Measurements from ENCODE around the gene CLEC4F. TPM values are rescaled to one million over a fixed set of nuclear protein-coding genes. Genes with fewer than 3 reads are reported as not detected.

Gene CLEC4F
- total and polyA plus RNA-seq, 2 of the 13 experiments (the other 11 are each of a cell fraction or from before 2014, with no cell fraction given): 0.12 to 0.13 TPM

GRCh38 chr2:70807102-70807827 lies 13.1 kb downstream of the CLEC4F start:
- in situ Hi-C loops (cut with HindIII; ENCODE audit: extremely low pct_ligation_motif_present, low pct_unique_long_range_greater_than_20kb): no loop called here
- 3% methylated on average over 6 of the region's 6 CpGs for WGBS (ENCODE audit: low lambda C conversion rate)
- no TSS peak for BruUV-seq (replicated peaks)
- peak overlapping the region; percentile 93 for H3K27ac ChIP-seq (ENCODE audit: extremely low read length, insufficient read depth, low read length)
- ATAC-seq (peak; percentile 73), DNase-seq (ENCODE audit: low spot score) (peak; percentile 98), FAIRE-seq (peak; percentile 89)
- peak overlapping the region; percentile 79 for H3K9ac ChIP-seq (ENCODE audit: insufficient read depth, low read depth, low read length)
- peak overlapping the region in 1 of 3 experiments; percentile 52; a peak in 1 of 6 replicates for H3K4me3 ChIP-seq (replicated peaks in 1 of 3; ENCODE audit: insufficient read depth in 1 of 3, low read depth in 2 of 3, low read length in 3 of 3)
- ChIA-PET POLR2A (interaction anchor here (1.0 to 2.4 kb wide), 3 partner anchors 9 to 95 kb away, joined by 3 to 7 read pairs (median 4); no protein-coding TSS in a partner anchor), CTCF (ENCODE audit: low intra/inter-chr PET ratio, low total read pairs) (interaction anchor here (0.7 kb wide), 1 partner anchor 57 kb away, joined by 3 read pairs; no protein-coding TSS in a partner anchor)
- H2AFZ ChIP-seq (ENCODE audit: low read length): no peak overlapping the region
- peaks cover 64% of the 10 kb centered on the region for H3K4me1 ChIP-seq (ENCODE audit: insufficient read depth, low read length)
- no peaks in the 10 kb centered on the region for H3K79me2 ChIP-seq (ENCODE audit: insufficient read depth, low read length)
- H3K9me3 ChIP-seq (ENCODE audit: low read length): no peaks in the 10 kb centered on the region
- intact Hi-C loops (cut with micrococcal nuclease; ENCODE audit: unreplicated experiment): loop anchor here (5.0 kb wide), 1 partner anchor 55 kb away; no protein-coding TSS in a partner anchor
- H3K27me3 ChIP-seq (ENCODE audit: control insufficient read depth in 1 of 2, insufficient read depth in 2 of 2, low read length in 2 of 2): no peaks in the 10 kb centered on the region
- no peaks in the 10 kb centered on the region for H4K20me1 ChIP-seq (ENCODE audit: insufficient read depth, low read length)
- H3K36me3 ChIP-seq (replicated peaks in 1 of 2; ENCODE audit: control insufficient read depth in 1 of 2, insufficient read depth in 2 of 2, low read length in 2 of 2): no peaks in the 10 kb centered on the region
- H3K4me2 ChIP-seq (ENCODE audit: low read depth, low read length): peak overlapping the region; percentile 88
- TF ChIP-seq ELF1 (CRISPR knock-in tag; IDR thresholded peaks at IDR 0.05) (peak; percentile 82), SKI (IDR thresholded peaks at IDR 0.05; ENCODE audit: partially characterized antibody) (peak; percentile 49), FOXK1 (CRISPR knock-in tag; IDR thresholded peaks at IDR 0.05; ENCODE audit: borderline replicate concordance, low read depth) (peak; percentile 84; the same call in 1 of the 2 replicates), SRY (CRISPR knock-in tag; IDR thresholded peaks at IDR 0.05) (no peak), ZNF761 (CRISPR knock-in tag; conservative IDR thresholded peaks at IDR 0.05) (0 out of 2 replicates have a peak, but pooled peaks have one; percentile 67), ZNF441 (CRISPR knock-in tag; IDR thresholded peaks at IDR 0.05; ENCODE audit: borderline replicate concordance) (no peak), TP53 (CRISPR knock-in tag; conservative IDR thresholded peaks at IDR 0.05) (peak; percentile 81), SNAI1 (CRISPR knock-in tag; IDR thresholded peaks at IDR 0.05; ENCODE audit: borderline replicate concordance) (0 out of 2 replicates have a peak, but pooled peaks have one; percentile 25), ZNF382 (CRISPR knock-in tag; IDR thresholded peaks at IDR 0.05; ENCODE audit: borderline replicate concordance) (no peak; the same call in 1 of the 2 replicates), ZGPAT (CRISPR knock-in tag; IDR thresholded peaks at IDR 0.05) (peak; percentile 91), ZNF281 (CRISPR knock-in tag; IDR thresholded peaks at IDR 0.05; ENCODE audit: borderline replicate concordance) (peak; percentile 75; the same call in 1 of the 2 replicates), ATF7-NPFF (CRISPR knock-in tag; IDR thresholded peaks at IDR 0.05; ENCODE audit: low read depth) (peak; percentile 81; the same call in 1 of the 2 replicates), PITX1 (CRISPR knock-in tag; IDR thresholded peaks at IDR 0.05) (peak; percentile 97), ZNF556 (CRISPR knock-in tag; IDR thresholded peaks at IDR 0.05; ENCODE audit: borderline replicate concordance) (peak; percentile 77; the same call in 1 of the 2 replicates)
- TF ChIP-seq, protein P1, sequence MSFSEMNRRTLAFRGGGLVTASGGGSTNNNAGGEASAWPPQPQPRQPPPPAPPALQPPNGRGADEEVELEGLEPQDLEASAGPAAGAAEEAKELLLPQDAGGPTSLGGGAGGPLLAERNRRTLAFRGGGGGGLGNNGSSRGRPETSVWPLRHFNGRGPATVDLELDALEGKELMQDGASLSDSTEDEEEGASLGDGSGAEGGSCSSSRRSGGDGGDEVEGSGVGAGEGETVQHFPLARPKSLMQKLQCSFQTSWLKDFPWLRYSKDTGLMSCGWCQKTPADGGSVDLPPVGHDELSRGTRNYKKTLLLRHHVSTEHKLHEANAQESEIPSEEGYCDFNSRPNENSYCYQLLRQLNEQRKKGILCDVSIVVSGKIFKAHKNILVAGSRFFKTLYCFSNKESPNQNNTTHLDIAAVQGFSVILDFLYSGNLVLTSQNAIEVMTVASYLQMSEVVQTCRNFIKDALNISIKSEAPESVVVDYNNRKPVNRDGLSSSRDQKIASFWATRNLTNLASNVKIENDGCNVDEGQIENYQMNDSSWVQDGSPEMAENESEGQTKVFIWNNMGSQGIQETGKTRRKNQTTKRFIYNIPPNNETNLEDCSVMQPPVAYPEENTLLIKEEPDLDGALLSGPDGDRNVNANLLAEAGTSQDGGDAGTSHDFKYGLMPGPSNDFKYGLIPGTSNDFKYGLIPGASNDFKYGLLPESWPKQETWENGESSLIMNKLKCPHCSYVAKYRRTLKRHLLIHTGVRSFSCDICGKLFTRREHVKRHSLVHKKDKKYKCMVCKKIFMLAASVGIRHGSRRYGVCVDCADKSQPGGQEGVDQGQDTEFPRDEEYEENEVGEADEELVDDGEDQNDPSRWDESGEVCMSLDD (CRISPR knock-in tag; IDR thresholded peaks at IDR 0.05; ENCODE audit: borderline replicate concordance): peak; percentile 77; the same call in 1 of the 2 replicates

All from HepG2 (cell line).